Naive thymus-derived CD8-positive, alpha-beta T cell (primary cell): Measurements from ENCODE around the gene SLC22A4. TPM values are rescaled to one million over a fixed set of nuclear protein-coding genes. Genes with fewer than 3 reads are reported as not detected.
A peak's percentile ranks its signal among the peaks of the same experiment; 100 is the strongest.

Experiments used
- ATAC-seq, 2 donors: fragments of 150-1000 bp; cut with Tn5 transposase in 1 of 2; sonication (Bioruptor Pico), chemical (Tn5 transposase) in 1 of 2; 1 replicate in 1 of 2; 2 replicates in 1 of 2; pipeline ENCODE4 v1.10.0; 2021; ENCODE audit warnings: mild to moderate bottlenecking in 2 of 2, moderate library complexity in 2 of 2
- POLR2A ChIA-PET: fragments of 350-600 bp; sonication (Branson Sonifier 250); formaldehyde crosslinking; loops from one replicate; lab custom pipeline; 2021; ENCODE audit warnings: antibody characterized with exemption; lab: Charles Lee
- DNase-seq, 10 donors: peaks; one replicate each; pipeline versions ENCODE4 v3.0.0 to v3.0.0-alpha.2; 2020 to 2022
- H3K27ac Mint-ChIP-seq, 10 donors: one replicate each; pipeline ENCODE4 v1.8.0; 2020 to 2022; ENCODE audit warnings: mild to moderate bottlenecking in 10 of 10, mixed read lengths in 10 of 10, moderate library complexity in 4 of 10, inconsistent platforms in 1 of 10
- H3K27me3 Mint-ChIP-seq, 5 donors: one replicate each; pipeline ENCODE4 v1.8.0; 2021 to 2022; ENCODE audit warnings: mixed read lengths in 5 of 5
- H3K36me3 Mint-ChIP-seq, 3 donors: one replicate each; pipeline ENCODE4 v1.8.0; 2020 to 2022; ENCODE audit warnings: mixed read lengths in 3 of 3, mild to moderate bottlenecking in 2 of 3, inconsistent platforms in 1 of 3
- H3K4me1 Mint-ChIP-seq, 4 donors: one replicate each; pipeline ENCODE4 v1.8.0; 2021 to 2022; ENCODE audit warnings: mixed read lengths in 4 of 4
- H3K4me3 Mint-ChIP-seq, 10 donors: one replicate each; pipeline ENCODE4 v1.8.0; 2020 to 2022; ENCODE audit warnings: mild to moderate bottlenecking in 10 of 10, mixed read lengths in 10 of 10, moderate library complexity in 6 of 10, inconsistent platforms in 1 of 10
- H3K9me3 Mint-ChIP-seq, 9 donors: one replicate each; pipeline ENCODE4 v1.8.0; 2020 to 2022; ENCODE audit warnings: mixed read lengths in 9 of 9, mild to moderate bottlenecking in 3 of 9, inconsistent platforms in 1 of 9, moderate library complexity in 1 of 9
- polyA plus RNA-seq, 3 donors: library from polyadenylated mRNA; unstranded; fragments of 300-500 nt; fragmentation: Illumina TruSeq; gene quantifications; one replicate each; pipeline ENCODE4 v1.2.3, GENCODE V29; 2021
- total RNA-seq, 8 experiments: library from RNA in 2 of 8; stranded (reverse) in 2 of 8; gene quantifications; one replicate each; pipeline ENCODE4 v1.2.3 and lab custom pipeline; 2021 to 2026

The SLC22A4 gene
- total and polyA plus RNA-seq, 5 experiments from 2014 or later: not detected

DNA sequence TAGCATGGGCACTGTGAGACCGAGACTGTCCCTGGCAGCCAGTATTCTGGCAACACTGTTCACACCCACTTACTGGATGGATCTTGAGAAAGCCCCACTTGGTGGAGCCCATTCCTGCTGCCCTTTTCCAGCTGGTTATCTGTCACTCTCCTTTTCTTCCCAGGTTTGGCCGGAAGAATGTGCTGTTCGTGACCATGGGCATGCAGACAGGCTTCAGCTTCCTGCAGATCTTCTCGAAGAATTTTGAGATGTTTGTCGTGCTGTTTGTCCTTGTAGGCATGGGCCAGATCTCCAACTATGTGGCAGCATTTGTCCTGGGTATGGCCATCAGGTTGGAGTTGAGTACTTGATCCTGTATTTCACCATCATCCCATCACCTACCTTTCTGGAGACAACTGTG lies 89.8 kb downstream of the SLC22A4 start:
- Mint-ChIP-seq H3K36me3 (peaks cover 0 to 19% (median 1%) of the 10 kb centered on the region in 3 donors), H3K4me1 (peaks cover 13 to 32% (median 21%) of the 10 kb centered on the region in 4 donors), H3K27ac (peak overlapping the region in 2 of 10 donors; percentile 19 to 47), H3K9me3 (no peaks in the 10 kb centered on the region), H3K27me3 (no peaks in the 10 kb centered on the region), H3K4me3 (no peak overlapping the region)
- ATAC-seq: no peak
- POLR2A ChIA-PET: interaction anchor here (0.6 to 7.2 kb wide), 2 partner anchors 109 to 115 kb away, joined by 3 to 96 read pairs; no protein-coding TSS in a partner anchor
- no peak for DNase-seq

DNA sequence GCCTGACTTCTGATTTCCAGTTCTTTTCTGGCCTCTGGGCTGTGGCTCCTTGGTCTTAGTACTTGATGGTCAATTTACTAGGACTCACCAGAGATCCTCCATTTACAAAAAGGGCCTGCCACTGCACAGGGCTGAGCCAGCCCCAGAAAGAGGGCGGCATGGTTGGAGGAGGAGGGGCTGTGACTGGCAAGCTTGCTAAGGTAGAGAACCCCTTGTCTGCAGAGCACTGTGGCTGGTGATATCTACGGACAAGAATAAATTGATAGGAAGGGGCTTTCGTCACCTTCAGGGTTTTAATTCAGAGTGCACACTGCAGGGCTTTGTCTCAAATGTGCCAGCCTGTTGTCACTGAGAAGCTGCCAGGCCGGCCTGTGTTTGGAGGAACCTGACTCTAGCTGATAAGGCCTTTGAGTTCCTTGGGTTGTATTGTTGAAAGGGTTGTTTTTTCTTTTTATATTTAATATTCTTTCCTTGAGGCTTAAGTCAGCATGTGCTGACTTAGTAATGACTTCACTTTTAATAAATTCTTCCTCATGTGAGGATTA lies 90.4 kb downstream of the SLC22A4 start:
- POLR2A ChIA-PET: interaction anchor here (0.6 to 7.2 kb wide), 3 partner anchors 105 to 114 kb away, joined by 3 to 96 read pairs (median 36); partner anchors contain the start of gene IRF1

DNA sequence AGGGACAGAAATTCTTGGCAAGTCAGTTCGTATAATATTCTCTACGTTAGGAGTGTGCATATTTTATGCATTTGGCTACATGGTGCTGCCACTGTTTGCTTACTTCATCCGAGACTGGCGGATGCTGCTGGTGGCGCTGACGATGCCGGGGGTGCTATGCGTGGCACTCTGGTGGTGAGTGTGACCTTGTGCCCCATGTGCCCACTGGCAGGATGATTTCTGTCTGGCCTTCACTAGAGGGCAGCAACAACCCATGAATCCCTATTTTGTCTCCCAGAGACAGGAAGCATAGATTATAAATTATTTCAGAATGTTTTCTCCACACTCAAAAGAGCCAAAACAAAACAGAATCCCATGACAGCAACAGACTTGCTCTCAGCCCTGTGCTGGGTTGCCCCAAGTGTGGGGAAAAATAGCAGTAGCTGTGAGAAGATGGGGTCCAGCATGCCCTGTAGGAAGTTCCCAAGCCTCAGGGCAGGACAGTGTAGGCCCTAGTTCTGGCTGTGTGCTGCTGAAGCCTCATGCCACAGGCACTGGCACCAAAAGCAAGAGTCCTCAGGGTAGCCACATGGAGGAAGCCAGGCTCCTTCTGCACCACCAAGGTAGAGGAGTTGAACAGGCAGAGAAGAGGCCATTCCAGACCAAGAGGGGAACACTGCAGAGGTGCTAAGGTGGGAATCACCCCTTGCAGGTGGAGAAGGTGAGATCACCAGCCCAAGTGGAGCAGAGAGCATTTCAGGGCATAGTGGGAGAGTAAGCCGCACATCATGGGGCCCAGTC lies 91.3 kb downstream of the SLC22A4 start:
- ATAC-seq (peak; percentile 82 to 88), DNase-seq (peak; percentile 43 to 86 (median 71))
- peak overlapping the region; percentile 31 to 88 (median 78) for H3K27ac Mint-ChIP-seq
- H3K9me3 Mint-ChIP-seq: no peaks in the 10 kb centered on the region
- H3K36me3 Mint-ChIP-seq: peaks cover 0 to 13% (median 0%) of the 10 kb centered on the region in 3 donors
- H3K27me3 Mint-ChIP-seq: no peaks in the 10 kb centered on the region
- H3K4me3 Mint-ChIP-seq: peak overlapping the region in 1 of 10 donors; percentile 21
- H3K4me1 Mint-ChIP-seq: peaks cover 13 to 43% (median 21%) of the 10 kb centered on the region in 4 donors
- POLR2A ChIA-PET: interaction anchor here (1.1 to 7.2 kb wide), 4 partner anchors 81 to 428 kb away, joined by 4 to 96 read pairs (median 21); partner anchors contain the start of gene IRF1

More for the DNA sequence above, 90.4 kb downstream of the SLC22A4 start:
- no peak for ATAC-seq
- H3K9me3 Mint-ChIP-seq: no peaks in the 10 kb centered on the region
- peaks cover 0 to 18% (median 0%) of the 10 kb centered on the region in 3 donors for H3K36me3 Mint-ChIP-seq
- H3K4me1 Mint-ChIP-seq: peaks cover 13 to 37% (median 21%) of the 10 kb centered on the region in 4 donors
- H3K27me3 Mint-ChIP-seq: no peaks in the 10 kb centered on the region
- DNase-seq: no peak
- H3K27ac Mint-ChIP-seq: peak overlapping the region in 4 of 10 donors; percentile 43 to 80 (median 78)
- H3K4me3 Mint-ChIP-seq: no peak overlapping the region

DNA sequence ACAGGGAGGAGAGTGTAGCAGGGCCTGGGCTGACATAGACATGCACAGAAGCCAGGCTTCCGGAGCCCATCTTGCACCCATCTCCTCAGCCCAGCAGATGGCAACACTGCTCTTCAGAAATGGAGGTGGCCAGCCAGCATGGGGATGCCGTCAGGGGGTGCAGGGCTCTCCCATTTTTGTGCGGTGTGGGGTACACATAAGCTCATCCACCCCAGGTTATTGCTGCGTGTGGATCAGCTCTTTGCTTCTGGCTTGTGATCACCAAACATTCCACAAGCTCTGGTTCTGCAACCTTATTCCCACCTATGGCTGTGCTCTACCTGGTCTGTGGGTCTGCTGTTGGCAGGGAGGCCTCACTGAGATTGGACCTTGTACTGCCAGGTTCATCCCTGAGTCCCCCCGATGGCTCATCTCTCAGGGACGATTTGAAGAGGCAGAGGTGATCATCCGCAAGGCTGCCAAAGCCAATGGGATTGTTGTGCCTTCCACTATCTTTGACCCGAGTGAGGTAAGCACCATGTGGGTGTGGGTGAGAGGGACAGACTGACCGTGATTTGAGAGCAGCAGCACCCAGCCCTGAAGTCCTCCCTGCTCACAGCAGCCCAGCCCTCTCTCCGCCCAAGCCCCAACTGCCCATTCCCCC lies 92.6 kb downstream of the SLC22A4 start:
- Mint-ChIP-seq H3K36me3 (peaks cover 0 to 15% (median 4%) of the 10 kb centered on the region in 3 donors), H3K9me3 (no peaks in the 10 kb centered on the region), H3K27me3 (no peaks in the 10 kb centered on the region), H3K4me1 (peaks cover 13 to 43% (median 21%) of the 10 kb centered on the region in 4 donors), H3K4me3 (no peak overlapping the region), H3K27ac (peak overlapping the region in 6 of 10 donors; percentile 5 to 81 (median 69))
- peak; percentile 56 to 86 (median 74) for DNase-seq
- peak; percentile 88 to 92 for ATAC-seq
- POLR2A ChIA-PET: interaction anchor here (0.5 to 7.2 kb wide), 8 partner anchors 24 to 433 kb away, joined by 3 to 96 read pairs (median 5); partner anchors contain the start of gene IRF1

DNA sequence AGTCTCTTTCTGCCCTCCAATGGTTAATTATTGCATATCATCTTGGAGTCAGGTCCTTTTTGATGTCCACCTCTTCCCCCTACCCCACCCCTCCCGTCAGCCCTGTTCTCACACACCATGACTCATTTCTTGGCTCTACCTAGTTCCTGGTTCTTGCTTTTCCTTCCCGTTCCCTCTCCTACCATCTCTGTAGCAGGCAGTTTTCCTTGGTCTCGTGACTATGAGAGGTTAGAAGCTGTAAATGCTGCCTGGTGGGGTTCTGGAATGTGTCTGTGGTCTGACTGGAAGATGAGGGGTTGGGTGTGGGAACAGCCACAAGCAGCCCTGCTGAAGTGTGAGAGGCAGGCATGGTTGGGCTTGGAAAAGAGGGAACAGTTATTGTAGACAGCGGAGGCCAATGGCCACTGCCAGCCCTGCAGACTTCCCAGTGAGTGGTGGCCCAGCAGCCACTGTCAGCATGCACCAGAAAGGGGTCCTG lies 93.5 kb downstream of the SLC22A4 start:
- no peaks in the 10 kb centered on the region for H3K27me3 Mint-ChIP-seq
- no peak for DNase-seq
- POLR2A ChIA-PET: interaction anchor here (0.8 to 7.2 kb wide), 7 partner anchors 15 to 432 kb away, joined by 3 to 96 read pairs (median 7); partner anchors contain the start of gene IRF1
- H3K36me3 Mint-ChIP-seq: peaks cover 0 to 13% (median 4%) of the 10 kb centered on the region in 3 donors
- no peak for ATAC-seq
- peak overlapping the region in 3 of 10 donors; percentile 63 to 65 (median 64) for H3K27ac Mint-ChIP-seq
- peaks cover 13 to 45% (median 25%) of the 10 kb centered on the region in 4 donors for H3K4me1 Mint-ChIP-seq
- no peaks in the 10 kb centered on the region for H3K9me3 Mint-ChIP-seq
- no peak overlapping the region for H3K4me3 Mint-ChIP-seq

DNA sequence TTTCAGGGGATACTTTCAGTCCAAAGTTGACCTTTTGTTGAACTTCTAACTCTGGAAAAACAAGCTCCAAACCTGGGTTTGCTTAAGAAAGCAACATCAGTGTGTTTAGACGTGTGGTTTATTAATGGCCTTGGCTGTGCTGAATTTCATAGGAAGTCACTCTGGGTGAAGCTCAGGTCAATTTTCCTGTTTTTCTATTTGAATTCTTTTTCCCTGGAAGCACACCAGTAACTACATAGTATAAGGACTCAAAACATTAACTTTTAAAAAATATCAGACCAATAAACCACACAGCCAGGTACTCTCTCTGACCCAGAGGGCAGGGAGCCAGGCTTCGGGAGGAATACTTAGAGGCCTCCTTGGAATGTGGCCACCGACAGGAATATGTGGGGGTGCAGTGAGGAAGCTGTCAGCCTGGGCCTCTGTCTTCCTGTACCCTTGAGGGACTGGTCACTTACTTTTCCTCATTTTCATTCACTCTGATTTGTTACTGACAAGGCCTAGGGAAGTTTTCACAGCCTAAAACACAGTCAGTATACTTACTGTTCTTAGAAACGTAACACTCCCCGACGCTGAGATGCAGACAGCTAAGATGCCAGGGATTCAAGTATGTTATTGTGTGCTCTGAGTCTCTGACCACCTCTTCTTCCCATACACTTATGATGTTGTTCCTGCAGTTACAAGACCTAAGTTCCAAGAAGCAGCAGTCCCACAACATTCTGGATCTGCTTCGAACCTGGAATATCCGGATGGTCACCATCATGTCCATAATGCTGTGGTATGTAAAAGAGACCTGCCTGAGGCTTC lies 94.3 kb downstream of the SLC22A4 start:
- H3K9me3 Mint-ChIP-seq: no peaks in the 10 kb centered on the region
- POLR2A ChIA-PET: interaction anchor here (1.5 to 7.2 kb wide), 5 partner anchors 14 to 111 kb away, joined by 4 to 96 read pairs (median 14); partner anchors contain the start of gene IRF1
- no peak for DNase-seq
- H3K36me3 Mint-ChIP-seq: peaks cover 0 to 17% (median 4%) of the 10 kb centered on the region in 3 donors
- H3K27me3 Mint-ChIP-seq: no peaks in the 10 kb centered on the region
- no peak for ATAC-seq
- H3K4me3 Mint-ChIP-seq: no peak overlapping the region
- peaks cover 13 to 48% (median 32%) of the 10 kb centered on the region in 4 donors for H3K4me1 Mint-ChIP-seq
- H3K27ac Mint-ChIP-seq: peak overlapping the region in 3 of 10 donors; percentile 26 to 81 (median 64)

DNA sequence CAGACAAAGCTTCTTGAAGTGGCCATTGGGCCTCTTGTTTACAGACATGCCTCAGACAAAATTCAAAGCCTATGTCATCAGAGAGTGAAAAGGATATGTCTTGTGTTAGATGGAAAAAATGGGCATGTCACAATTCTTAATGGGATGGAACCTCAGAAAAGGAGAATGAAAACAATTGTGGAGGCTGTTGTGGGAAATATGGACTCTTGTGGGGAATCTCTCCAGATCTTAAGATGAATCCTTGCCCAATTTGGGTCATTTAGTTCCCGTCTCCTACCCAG lies 94.8 kb downstream of the SLC22A4 start:
- Mint-ChIP-seq H3K27me3 (no peaks in the 10 kb centered on the region), H3K9me3 (no peaks in the 10 kb centered on the region), H3K4me1 (peaks cover 13 to 54% (median 32%) of the 10 kb centered on the region in 4 donors), H3K4me3 (no peak overlapping the region), H3K27ac (peak overlapping the region in 3 of 10 donors; percentile 26 to 81 (median 56)), H3K36me3 (peaks cover 0 to 20% (median 4%) of the 10 kb centered on the region in 3 donors)
- POLR2A ChIA-PET: interaction anchor here (2.2 to 7.2 kb wide), 4 partner anchors 18 to 110 kb away, joined by 7 to 96 read pairs (median 25); partner anchors contain the start of gene IRF1
- ATAC-seq (no peak), DNase-seq (no peak)

DNA sequence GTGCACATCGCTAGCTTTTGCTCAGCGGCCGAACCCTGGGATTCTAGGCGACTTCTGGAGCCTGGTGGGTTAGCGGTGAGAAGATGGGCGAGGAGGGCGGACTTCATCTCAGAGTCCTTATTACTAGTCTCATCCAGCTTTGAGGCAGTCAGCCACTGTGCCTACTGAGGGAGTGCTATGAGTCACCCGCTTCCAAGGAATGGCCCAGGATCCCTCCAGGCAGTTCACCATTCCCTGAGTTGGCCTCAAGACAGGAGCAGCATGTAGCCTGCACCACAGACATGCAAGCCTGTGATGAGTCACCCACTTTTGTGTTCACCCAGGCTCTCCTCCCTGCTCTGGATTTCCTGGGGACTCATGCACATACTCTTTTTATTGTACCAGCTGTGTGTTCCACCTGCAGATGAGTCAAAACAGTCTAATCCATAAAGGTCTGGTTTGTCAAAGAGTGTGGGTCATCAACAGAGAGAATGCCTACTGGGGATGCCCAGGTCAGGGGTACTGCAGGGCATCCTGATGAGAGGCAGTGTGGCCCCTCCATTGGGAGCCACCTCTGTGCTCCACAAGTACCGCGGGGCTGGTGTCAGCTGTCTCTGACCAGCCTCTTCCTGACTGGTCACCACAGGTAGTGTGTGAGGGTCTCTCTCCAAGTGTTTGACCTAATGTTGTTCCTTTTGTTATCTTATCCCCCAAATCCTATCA lies 95.5 kb downstream of the SLC22A4 start:
- Mint-ChIP-seq H3K9me3 (no peaks in the 10 kb centered on the region), H3K4me3 (no peak overlapping the region), H3K27ac (peak overlapping the region in 5 of 10 donors; percentile 13 to 56 (median 29)), H3K27me3 (no peaks in the 10 kb centered on the region), H3K4me1 (peaks cover 13 to 61% (median 39%) of the 10 kb centered on the region in 4 donors), H3K36me3 (peaks cover 0 to 24% (median 4%) of the 10 kb centered on the region in 3 donors)
- ATAC-seq (no peak), DNase-seq (no peak)
- POLR2A ChIA-PET: interaction anchor here (1.0 to 7.2 kb wide), 4 partner anchors 17 to 109 kb away, joined by 3 to 96 read pairs (median 10); no protein-coding TSS in a partner anchor

DNA sequence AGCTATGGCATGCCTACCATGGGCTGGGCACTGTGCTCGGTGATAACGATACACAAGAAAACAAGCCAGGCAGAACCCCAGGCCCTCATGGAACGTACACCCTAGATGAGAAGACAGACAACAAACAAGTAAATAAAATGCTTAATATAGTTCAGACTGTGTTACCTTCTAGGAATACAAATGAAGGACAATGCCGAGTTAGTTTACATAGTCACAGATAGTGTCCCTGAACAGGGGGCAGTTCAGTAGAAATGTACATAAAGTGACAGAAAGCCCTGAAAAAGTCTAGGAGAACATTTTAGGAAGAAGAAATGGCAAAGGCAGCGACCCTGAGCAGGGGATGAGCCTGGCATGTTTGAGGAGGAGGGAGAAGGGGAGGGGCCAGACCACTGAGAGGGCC lies 97.1 kb downstream of the SLC22A4 start:
- no peak for DNase-seq
- ATAC-seq: no peak
- no peak overlapping the region for H3K4me3 Mint-ChIP-seq
- H3K27me3 Mint-ChIP-seq: no peaks in the 10 kb centered on the region
- peak overlapping the region in 4 of 10 donors; percentile 33 to 63 (median 43) for H3K27ac Mint-ChIP-seq
- H3K9me3 Mint-ChIP-seq: no peaks in the 10 kb centered on the region
- POLR2A ChIA-PET: interaction anchor here (1.7 to 7.2 kb wide), 4 partner anchors 16 to 108 kb away, joined by 5 to 96 read pairs (median 10); partner anchors contain the start of gene IRF1
- H3K4me1 Mint-ChIP-seq: peaks cover 13 to 65% (median 41%) of the 10 kb centered on the region in 4 donors
- peaks cover 0 to 26% (median 4%) of the 10 kb centered on the region in 3 donors for H3K36me3 Mint-ChIP-seq

DNA sequence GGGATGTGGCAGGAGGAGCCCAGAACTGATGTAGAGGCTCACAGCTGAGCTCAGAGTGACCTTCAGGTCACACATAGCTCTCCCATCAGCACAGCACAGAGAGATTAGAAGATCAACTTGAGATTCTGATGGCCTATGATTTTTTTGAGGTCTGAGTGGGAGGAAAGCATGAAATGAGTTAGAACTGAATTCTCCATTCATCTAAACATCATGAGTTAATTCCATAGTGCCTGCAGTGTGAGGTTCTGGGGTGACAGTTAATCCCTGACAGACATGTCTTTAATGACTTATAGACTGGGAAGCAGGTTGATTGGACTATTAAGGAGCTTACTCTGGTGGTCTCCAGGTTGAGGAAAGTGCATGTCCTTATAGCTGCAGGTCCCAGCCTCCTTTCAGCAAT lies 97.7 kb downstream of the SLC22A4 start:
- H3K4me1 Mint-ChIP-seq: peaks cover 14 to 65% (median 41%) of the 10 kb centered on the region in 4 donors

More for the DNA sequence above, 97.7 kb downstream of the SLC22A4 start:
- Mint-ChIP-seq H3K4me3 (no peak overlapping the region), H3K27me3 (no peaks in the 10 kb centered on the region), H3K27ac (peak overlapping the region in 3 of 10 donors; percentile 15 to 35 (median 31)), H3K9me3 (no peaks in the 10 kb centered on the region), H3K36me3 (peaks cover 0 to 24% (median 4%) of the 10 kb centered on the region in 3 donors)
- POLR2A ChIA-PET: interaction anchor here (1.7 to 4.2 kb wide), 3 partner anchors 15 to 98 kb away, joined by 5 to 14 read pairs (median 6); partner anchors contain the start of gene IRF1
- DNase-seq: no peak
- no peak for ATAC-seq
